ENCODE results near the gene CST9.

Gene CST9

GRCh38 chr20:23644164-23644563, 38.4 kb upstream of the CST9 start:
- no peak overlapping the region for H3K4me3 ChIP-seq (ENCODE audit: control insufficient read depth, low read depth, low read length)
- TF ChIP-seq, protein P1, sequence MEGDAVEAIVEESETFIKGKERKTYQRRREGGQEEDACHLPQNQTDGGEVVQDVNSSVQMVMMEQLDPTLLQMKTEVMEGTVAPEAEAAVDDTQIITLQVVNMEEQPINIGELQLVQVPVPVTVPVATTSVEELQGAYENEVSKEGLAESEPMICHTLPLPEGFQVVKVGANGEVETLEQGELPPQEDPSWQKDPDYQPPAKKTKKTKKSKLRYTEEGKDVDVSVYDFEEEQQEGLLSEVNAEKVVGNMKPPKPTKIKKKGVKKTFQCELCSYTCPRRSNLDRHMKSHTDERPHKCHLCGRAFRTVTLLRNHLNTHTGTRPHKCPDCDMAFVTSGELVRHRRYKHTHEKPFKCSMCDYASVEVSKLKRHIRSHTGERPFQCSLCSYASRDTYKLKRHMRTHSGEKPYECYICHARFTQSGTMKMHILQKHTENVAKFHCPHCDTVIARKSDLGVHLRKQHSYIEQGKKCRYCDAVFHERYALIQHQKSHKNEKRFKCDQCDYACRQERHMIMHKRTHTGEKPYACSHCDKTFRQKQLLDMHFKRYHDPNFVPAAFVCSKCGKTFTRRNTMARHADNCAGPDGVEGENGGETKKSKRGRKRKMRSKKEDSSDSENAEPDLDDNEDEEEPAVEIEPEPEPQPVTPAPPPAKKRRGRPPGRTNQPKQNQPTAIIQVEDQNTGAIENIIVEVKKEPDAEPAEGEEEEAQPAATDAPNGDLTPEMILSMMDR (conservative IDR thresholded peaks at IDR 0.05; ENCODE audit: control insufficient read depth, insufficient read depth, low read depth, low read length): no peak
- no peak for DNase-seq (ENCODE audit: low read depth)

DNA sequence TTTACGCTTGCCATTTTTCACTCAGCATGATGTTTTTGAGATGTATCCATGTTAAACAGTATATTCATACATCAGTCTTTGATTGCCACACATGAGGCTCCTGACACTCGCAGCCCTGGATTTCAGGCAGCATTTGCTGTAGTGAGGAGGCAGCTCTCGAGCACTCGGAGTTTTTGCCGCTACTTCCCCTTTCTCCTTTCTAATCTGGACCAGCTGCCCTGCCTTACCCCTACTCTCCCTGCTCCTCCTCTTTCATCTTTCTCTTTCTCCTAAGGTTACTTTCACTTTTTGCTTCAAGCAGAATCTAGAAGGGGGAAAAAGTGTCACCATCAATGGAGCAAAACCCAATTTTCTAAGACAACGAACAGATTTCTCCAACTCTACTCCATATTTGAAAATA, 37.9 kb upstream of the CST9 start:
- no peak for DNase-seq (ENCODE audit: low read depth)
- H3K4me3 ChIP-seq (ENCODE audit: control insufficient read depth, low read depth, low read length): no peak overlapping the region
- TF ChIP-seq, protein P1 (conservative IDR thresholded peaks at IDR 0.05; ENCODE audit: control insufficient read depth, insufficient read depth, low read depth, low read length): no peak

DNA sequence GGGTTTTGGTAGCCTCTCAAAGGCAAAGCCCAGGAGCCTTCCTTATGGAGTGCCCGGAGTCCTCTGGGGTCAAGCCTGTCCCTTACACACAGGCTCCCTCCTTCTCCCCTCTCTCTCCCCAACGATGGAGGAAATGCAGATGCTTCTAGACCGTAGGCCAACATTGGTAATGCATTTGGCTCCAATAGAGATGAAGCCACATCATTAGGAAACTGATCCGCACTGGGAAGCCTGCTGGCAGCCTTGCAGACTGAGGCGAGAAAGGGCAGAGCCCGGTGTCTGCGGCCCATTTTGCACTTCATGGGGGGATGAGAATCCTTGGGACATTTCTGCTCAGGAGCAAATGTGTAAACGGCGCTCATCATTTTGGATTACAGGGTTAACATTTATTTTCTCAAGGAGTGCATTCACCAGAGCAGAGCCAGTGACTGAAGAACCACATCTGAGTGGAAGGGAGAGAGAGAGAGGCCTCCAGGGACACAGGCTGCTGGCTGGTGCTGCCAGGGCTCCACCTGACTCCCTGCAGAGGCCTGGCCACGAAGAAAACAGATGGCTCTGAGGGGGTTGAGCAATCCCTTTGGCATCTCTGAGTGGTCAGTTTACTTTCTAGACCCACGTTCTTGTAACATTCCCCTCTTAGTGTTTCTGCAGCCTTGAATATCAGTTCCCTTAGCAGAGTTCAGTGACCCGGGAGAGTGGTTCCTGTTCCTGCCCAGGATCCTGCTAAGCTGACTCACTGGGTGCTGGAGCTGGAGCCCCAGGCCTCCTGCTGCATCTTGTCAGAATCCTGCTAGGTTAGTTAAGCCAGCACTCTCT, 36.4 kb upstream of the CST9 start:
- TF ChIP-seq, protein P1 (conservative IDR thresholded peaks at IDR 0.05; ENCODE audit: control insufficient read depth, insufficient read depth, low read depth, low read length): no peak
- peak; percentile 92 for DNase-seq (ENCODE audit: low read depth)
- H3K4me3 ChIP-seq (ENCODE audit: control insufficient read depth, low read depth, low read length): no peak overlapping the region

DNA sequence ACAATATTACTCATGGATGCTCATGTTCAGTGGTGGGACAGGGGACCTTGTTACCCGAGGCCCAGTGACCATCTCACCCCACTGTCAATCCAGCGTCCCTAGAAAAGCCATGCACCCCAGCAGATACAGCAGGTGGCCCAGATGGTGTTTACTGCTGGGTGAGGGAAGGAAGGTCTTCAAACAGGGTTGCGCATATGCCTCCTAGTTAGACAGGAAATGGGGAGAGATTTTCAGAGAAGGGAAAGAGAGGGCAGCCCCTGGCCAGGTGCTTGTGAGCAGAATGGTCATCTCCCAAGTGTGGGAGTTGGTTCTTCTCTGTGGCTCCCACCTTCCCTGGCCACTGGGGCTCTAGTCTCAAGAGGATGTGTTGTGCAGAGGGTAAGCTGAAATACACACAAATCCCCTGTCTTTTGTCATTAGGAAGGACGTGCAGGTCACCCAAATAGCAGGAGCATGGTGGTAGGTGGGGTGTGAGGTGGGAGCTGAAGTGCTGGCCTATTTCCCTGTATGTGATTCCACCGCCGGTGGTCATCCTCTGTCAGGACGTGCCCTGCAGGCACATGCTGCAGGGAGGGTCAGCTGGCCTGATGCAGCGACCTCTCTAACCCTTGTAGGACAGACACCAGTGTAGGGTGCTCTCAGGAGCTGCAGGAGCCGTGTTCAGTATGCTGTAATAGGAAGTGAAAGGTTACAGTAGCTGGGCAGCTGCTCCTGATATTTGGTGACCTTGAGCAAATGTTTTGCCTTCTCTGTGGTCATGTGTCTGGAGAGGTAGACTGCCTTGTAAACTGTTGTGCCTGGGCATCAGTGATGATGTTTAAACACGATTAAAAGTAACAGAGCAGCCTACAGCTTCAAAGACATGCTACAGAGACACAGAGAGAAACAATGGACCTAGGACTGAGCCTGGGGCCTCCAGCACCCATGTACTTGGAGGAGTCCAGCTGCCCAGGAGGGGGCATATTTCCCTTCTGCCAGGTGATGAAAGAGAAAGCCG, 35.3 kb upstream of the CST9 start:
- no peak overlapping the region for H3K4me3 ChIP-seq (ENCODE audit: control insufficient read depth, low read depth, low read length)
- TF ChIP-seq, protein P1 (conservative IDR thresholded peaks at IDR 0.05; ENCODE audit: control insufficient read depth, insufficient read depth, low read depth, low read length): no peak
- DNase-seq (ENCODE audit: low read depth): no peak

DNA sequence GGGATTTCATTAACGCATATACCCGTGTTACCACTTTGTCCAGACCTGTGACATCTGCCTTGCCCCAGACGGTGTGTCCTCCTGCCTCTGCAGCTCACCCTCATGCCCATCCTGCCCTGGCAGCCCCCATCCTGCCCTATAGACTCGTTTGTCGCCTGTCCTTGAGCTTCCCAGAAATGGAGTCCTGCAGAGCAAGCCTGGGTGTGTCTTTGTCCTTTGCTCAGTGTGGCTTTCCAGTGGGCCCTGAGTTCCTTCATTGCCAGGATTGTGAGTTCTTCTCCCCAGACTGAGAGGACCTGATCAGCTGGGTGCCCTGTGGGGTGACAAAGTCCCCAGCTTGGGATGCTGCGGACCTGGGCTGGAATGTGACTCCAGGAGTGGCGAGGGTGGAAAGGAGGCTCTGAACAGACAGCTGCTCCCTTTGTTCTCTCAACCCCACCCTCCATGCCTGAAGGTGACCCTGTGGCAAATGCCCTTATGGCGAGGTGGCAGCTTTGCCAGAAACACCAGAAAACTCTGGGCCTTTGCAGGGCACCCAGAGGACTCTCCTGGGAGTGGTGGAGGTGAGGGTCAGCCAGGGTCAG, 34.4 kb upstream of the CST9 start:
- no peak overlapping the region for H3K4me3 ChIP-seq (ENCODE audit: control insufficient read depth, low read depth, low read length)
- no peak for DNase-seq (ENCODE audit: low read depth)
- TF ChIP-seq, protein P1 (conservative IDR thresholded peaks at IDR 0.05; ENCODE audit: control insufficient read depth, insufficient read depth, low read depth, low read length): no peak

- DNase-seq (ENCODE audit: low read depth): no peak
- TF ChIP-seq, protein P1 (conservative IDR thresholded peaks at IDR 0.05; ENCODE audit: control insufficient read depth, insufficient read depth, low read depth, low read length): no peak
Measured at GRCh38 chr20:23639490-23639958, 33.8 kb upstream of the CST9 start.

More at GRCh38 chr20:23639490-23639958, 33.8 kb upstream of the CST9 start:
- H3K4me3 ChIP-seq (ENCODE audit: control insufficient read depth, low read depth, low read length): no peak overlapping the region

Data from fibroblast of mammary gland (primary cell).